Fibroblast of villous mesenchyme (primary cell): ENCODE data around the gene LRPAP1. TPM values are rescaled to one million over a fixed set of nuclear protein-coding genes. Genes with fewer than 3 reads are reported as not detected.
A peak's percentile ranks its signal among the peaks of the same experiment; 100 is the strongest.

Source experiments
- DNase-seq: peaks from one replicate; pipeline ENCODE4 v3.0.0-alpha.2; 2010; ENCODE audit warnings: low read depth
- H3K4me3 ChIP-seq: 2 replicates; pipeline ENCODE4 v1.5.1; 2011; ENCODE audit warnings: low read depth, mild to moderate bottlenecking, low read length
- CTCF ChIP-seq: IDR thresholded peaks from 2 replicates; pipeline ENCODE4 v1.5.1; 2012; ENCODE audit warnings: low read depth, mild to moderate bottlenecking, low read length; ENCODE audit not compliant: insufficient read depth
- total RNA-seq: library from RNA; depleted of rRNA; stranded (reverse); fragments of >200 nt; gene quantifications from 2 replicates; pipeline ENCODE4 v1.2.3, GENCODE V29; 2012

The LRPAP1 gene
- total RNA-seq, 1 donor = 21.2 TPM

GRCh38 chr4:3468154-3468553, 64.1 kb downstream of the LRPAP1 start:
- DNase-seq = no peak
- no peak overlapping the region for H3K4me3 ChIP-seq
- no peak for TF ChIP-seq CTCF

- no peak for DNase-seq
- no peak for TF ChIP-seq CTCF
- no peak overlapping the region for H3K4me3 ChIP-seq
Measured at GRCh38 chr4:3467601-3468031, 64.6 kb downstream of the LRPAP1 start.

- no peak for DNase-seq
- no peak overlapping the region for H3K4me3 ChIP-seq
- no peak for TF ChIP-seq CTCF
Measured at GRCh38 chr4:3466691-3467600, 65.3 kb downstream of the LRPAP1 start.

GRCh38 chr4:3465698-3466671, 66.2 kb downstream of the LRPAP1 start:
- no peak for DNase-seq
- peak; percentile 13 for TF ChIP-seq CTCF

GRCh38 chr4:3464911-3465697, 67.1 kb downstream of the LRPAP1 start:
- DNase-seq = no peak
- no peak for TF ChIP-seq CTCF
- H3K4me3 ChIP-seq = no peak overlapping the region

More at GRCh38 chr4:3465698-3466671, 66.2 kb downstream of the LRPAP1 start:
- H3K4me3 ChIP-seq = no peak overlapping the region

GRCh38 chr4:3464349-3464905, 67.8 kb downstream of the LRPAP1 start:
- TF ChIP-seq CTCF = no peak
- H3K4me3 ChIP-seq = no peak overlapping the region
- no peak for DNase-seq
